Left hindlimb (tissue), 1 donor: ENCODE measurements around the gene SULT6B1.
"Not testable (repeated sequence)": the region's sequence is repeated elsewhere in the genome, so short reads cannot be mapped to it uniquely, and the experiment has no call there.

Experiments used
- DNase-seq: peaks from one replicate; pipeline ENCODE4 v3.0.0-alpha.2; 2018

SULT6B1 gene

DNA sequence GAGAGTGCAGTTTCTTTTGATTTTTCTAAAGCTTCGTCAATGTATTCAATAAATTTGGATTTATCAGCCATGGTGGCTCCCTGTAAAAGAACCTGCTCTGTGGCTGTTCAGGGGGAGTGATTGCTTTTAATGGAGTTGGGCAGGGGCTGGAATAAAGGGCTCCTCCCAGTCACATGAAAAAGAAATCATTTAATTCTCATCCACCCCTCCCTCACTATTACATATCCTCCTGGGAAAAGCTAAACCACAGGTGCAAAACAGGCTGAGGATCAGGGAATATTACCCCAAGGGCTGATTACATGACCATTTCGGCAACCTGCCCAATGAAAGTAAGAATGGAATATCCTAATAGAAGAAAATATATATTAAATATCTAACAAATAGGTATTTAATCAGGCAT, at the start of gene SULT6B1:
TSS of gene SULT6B1 (minus strand) at position 101 of the 400 bp plus-strand sequence. CDS start at position 71, 30 bp downstream.
- no peak for DNase-seq

GRCh38 chr2:37232131-37232933, 43.9 kb upstream of the SULT6B1 start:
- peak; percentile 37 for DNase-seq

DNA sequence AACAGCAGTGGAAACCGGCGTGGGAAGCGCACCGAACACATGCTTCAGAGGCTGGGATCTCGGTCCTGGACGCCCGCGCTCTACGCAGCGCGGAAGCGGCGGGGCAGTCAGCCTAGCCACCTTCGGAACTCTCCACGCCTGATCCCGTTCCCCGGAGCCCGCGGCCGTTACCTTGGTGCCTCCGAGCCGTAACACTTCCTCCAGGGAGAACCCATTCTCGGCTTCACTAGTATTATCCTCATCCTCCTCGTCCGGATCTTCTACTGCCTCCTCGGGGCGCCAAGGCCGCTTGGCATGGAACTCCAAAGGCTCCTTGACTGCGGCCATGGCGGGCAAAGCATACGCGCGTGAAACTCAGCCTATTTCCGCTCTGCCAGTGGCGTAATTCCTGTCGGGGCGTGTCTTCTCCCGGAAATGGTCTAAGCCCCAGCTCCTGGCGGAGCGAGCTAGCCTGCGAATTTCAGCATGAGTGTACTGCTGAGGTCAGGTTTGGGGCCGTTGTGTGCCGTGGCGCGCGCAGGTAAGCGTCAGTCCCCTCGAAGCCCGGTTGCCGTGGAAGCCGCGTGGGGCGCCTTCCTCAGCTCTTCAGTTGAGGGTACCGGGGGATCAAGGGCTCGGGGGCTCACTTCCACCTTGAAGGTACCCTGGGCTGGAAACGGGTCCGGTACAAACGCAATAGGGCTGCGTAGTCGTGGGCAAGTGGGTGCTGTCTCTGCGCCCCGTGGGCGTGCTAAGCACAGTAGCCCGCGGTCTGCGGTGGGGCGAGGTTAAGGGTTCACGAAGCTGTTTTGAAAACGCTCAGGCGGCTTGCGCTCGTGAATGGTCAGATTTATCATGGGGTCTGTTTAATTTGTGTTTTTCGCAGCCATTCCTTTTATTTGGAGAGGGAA, 43.0 kb upstream of the SULT6B1 start, which contains the start of the genes CEBPZ and NDUFAF7:
TSS of gene CEBPZ (minus strand) at position 356 of the 890 bp plus-strand sequence. CDS start at position 327, 29 bp downstream.
TSS of gene NDUFAF7 (plus strand) at position 418 of the 890 bp plus-strand sequence. CDS start at position 466, 48 bp downstream.
- DNase-seq: peak; percentile 94

GRCh38 chr2:37230581-37230980, 42.1 kb upstream of the SULT6B1 start:
- DNase-seq: no peak

DNA sequence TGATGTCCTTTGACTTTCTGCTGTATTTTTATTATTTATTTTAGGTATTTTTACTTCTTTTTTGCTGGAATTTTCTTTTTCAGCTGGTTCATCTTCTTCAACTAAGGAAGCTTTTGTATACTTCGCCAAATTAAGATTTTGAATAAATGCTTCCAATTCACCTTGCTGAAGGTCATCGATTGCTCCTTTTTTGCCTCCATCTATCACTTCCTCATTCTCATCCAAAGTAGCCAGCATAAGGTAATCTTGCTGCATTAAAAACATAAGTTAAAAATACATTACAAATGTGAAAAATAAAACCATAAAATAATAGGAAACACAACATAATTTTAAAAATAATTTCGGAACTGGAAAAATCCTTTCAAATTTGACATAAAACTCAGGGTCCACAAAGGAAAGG, 40.3 kb upstream of the SULT6B1 start:
- no peak for DNase-seq

GRCh38 chr2:37226863-37227262, 38.4 kb upstream of the SULT6B1 start:
- DNase-seq: no peak

GRCh38 chr2:37225129-37225528, 36.7 kb upstream of the SULT6B1 start:
- DNase-seq: not testable (repeated sequence)

DNA sequence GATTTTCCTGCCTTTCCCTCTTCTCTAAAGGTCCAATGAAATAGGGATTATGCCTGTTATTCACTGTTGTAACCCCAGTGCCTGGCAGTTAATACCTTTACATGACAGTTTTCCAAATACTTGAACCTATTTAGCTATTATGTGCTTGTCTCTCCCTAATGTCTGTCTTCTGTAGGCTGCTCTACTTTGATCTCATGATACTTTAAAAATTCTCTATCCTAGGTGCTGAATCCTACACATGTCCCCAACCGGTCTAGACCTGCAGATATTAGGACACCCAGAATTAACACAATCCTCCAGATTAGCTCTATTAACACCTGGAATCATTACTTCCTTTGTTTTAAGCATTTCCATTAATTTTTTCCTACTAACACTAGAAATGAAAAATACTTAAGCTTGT, 35.6 kb upstream of the SULT6B1 start:
- DNase-seq: no peak

- DNase-seq: no peak
Measured at GRCh38 chr2:37223131-37223530, 34.7 kb upstream of the SULT6B1 start.

DNA sequence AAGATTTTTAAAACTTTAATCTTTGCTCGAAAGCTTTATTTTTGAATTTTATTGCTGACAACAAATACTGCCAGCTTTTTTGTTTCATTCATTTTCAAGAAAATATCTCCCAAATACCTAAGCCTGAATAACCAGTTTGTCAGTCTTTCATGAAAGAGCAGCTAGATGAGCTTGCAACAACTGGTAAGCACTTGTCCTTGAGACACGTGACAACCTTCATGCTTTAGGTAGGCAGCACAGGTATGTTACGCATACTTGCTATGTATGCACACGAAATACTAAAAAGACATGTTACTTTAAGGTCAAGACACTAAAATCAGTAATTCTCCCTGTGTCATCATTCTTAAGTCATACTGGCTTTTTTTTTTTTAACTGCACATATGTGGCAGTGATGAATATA, 30.6 kb upstream of the SULT6B1 start:
- DNase-seq: no peak

DNA sequence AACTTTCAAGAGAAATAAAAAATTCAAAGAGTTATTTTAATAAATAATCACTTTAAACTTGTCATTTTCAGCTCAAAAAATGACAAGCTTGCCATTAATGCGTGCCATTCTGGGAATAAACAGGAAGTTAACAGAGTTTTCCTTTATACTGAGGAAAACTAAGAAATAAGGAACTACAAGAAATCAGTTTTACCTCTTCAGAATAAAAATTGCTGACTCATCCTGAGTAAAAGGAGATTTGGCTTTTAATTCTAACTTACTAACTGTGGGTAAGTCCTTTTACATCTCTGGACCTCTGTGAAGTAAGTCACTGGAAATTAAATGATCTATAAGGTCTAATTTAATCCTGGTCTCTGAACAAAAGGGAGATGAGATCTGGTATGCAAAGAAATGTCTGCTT, 26.8 kb upstream of the SULT6B1 start:
- DNase-seq: no peak

DNA sequence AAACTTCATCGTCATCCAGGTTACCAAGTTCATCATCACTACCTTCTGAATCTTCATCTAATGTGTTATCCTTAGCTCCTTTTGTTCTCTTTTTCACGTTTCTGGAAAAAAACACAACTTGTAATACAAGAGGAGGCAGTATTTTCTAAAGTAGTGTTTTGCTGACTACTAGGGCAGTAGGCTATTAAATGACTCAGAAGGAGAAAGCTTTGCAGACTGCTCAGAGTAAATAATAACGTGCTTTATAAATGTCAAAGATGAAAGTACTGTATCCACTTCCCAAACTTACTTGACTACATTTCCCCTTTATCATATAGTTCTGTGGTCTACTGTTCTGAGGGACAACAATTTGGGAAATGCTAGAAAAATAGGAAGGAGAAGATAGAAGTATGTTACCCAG, 23.5 kb upstream of the SULT6B1 start:
- DNase-seq: no peak

GRCh38 chr2:37211212-37211611, 22.7 kb upstream of the SULT6B1 start:
- no peak for DNase-seq

DNA sequence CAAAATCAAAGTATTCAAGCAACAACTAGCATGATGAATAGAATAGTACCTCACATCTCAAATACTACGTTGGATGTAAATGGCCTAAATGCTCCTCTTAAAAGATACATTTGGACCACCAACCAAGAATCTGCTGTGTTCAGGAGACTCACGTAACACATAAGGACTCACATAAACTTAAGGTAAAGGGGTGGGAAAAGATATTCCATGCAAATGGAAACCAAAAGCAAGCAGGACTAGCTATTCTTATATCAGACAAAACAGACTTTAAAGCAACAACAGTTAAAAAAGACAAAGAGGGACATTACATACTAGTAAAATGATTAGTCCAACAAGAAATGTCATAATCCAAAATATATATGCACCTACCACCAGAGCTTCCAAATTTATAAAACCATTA, 18.3 kb upstream of the SULT6B1 start:
- not testable (repeated sequence) for DNase-seq

- DNase-seq: no peak
Measured at GRCh38 chr2:37205689-37206341, 17.3 kb upstream of the SULT6B1 start.

- DNase-seq: not testable (repeated sequence)
Measured at GRCh38 chr2:37205071-37205661, 16.7 kb upstream of the SULT6B1 start.

- no peak for DNase-seq
Measured at GRCh38 chr2:37203708-37204107, 15.2 kb upstream of the SULT6B1 start.

DNA sequence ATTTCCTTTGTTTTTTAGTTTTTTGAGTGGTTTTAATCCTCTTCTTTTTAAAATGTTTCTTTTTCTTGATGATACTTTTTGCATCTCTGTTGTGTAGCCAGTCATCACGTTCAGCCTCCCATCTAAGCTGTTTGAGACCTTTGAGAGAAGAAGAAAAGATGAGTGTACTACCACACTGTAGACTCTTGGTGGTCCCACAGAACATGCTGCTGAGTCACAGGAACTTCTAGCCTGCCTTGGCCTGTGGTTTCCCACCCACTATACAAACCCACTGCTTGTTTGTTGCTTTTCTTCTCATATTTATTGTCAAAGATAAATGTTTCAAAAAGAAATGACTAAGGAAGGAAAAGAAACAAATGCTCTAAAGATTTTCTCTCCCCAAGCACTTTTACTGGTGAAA, 13.3 kb upstream of the SULT6B1 start:
- DNase-seq: no peak

DNA sequence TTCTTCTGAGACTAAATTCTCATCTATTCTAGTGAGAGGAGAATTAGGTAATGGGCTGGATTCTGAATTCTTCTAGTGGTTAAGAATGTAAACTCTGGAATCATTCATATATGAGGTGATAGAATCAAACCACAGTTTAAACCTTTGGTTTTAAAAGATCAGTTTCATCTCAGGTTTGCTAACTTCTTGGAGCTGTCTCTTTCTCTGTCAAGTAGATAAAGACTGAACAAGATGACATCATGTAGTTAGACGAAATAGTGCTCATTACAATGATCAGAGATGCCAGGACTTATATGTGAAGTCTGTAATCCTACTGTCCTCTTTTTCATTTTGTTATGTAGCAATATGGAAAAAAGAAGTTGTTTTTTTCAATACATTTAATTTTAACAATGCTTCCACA, 12.7 kb upstream of the SULT6B1 start:
- DNase-seq: no peak

DNA sequence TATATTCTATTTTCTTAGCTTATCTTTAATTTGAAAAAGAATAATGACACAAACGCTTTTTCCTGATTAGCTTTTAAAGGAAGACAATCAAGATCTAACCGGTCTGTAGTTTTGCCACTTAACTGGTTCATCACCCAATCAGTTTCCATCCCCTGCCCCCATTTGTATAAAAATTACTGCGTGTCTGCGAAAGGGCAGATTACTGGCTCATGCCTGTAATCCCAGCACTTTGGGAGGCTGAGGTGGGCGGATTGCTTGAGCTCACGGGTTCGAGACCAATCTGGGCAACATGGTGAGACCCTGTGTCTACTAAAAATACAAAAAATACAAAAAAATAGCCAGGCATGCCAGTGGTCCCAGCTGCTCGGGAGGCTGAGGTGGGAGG, 10.2 kb upstream of the SULT6B1 start:
- DNase-seq: no peak

DNA sequence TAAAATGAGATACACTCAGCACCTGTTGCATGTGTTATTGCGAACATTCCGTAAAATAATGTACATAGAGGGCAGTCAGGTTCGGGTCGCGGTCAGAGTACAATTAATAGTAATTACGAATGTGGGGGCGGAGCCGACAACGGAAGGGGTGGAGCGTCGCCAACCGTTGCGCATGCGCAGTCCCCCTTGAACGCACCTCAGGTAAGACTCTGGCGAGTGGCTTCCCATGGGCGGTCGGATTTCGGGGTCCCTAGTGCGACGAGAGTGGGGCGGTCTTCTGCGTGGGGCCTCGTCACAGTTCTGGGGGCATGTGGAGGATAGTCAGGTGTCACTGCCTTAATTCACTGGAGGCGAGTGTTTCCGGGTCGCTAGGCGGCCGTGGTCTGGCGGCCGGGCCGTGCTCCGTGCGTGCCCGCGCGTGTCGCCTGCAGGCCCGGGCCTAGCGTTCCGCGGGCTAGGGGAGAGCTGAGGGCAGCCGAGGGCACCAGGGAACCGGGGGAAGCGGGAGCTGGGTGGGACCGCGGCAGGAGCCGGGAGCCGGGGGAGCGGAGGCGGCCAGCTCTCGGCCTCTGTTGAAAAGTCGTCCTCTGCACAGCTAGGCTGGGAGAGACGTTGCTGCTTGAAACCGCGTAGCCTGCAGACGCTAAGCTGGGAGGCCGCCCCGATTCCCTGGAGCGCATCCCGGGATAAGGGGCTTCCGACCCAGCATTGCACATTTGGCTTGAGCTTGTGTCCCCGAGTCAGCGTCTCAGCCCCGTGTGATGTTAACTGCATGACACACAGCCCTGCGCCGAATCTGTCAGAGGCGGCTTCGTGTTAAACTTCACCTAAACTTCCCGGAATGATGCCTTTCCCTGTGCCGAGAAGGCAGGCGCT, 8.1 kb upstream of the SULT6B1 start, which contains the start of gene CEBPZOS:
TSS of gene CEBPZOS (plus strand) at position 177 of the 876 bp plus-strand sequence. CDS start 3,209 bp downstream, outside the sequence.
- DNase-seq: peak; percentile 88
